Measurements from ENCODE around the gene FAM200C. TPM values are rescaled to one million over a fixed set of nuclear protein-coding genes. Genes with fewer than 3 reads are reported as not detected.

The FAM200C gene
- total RNA-seq, 1 experiment from 2014 or later: 2.0 TPM

DNA sequence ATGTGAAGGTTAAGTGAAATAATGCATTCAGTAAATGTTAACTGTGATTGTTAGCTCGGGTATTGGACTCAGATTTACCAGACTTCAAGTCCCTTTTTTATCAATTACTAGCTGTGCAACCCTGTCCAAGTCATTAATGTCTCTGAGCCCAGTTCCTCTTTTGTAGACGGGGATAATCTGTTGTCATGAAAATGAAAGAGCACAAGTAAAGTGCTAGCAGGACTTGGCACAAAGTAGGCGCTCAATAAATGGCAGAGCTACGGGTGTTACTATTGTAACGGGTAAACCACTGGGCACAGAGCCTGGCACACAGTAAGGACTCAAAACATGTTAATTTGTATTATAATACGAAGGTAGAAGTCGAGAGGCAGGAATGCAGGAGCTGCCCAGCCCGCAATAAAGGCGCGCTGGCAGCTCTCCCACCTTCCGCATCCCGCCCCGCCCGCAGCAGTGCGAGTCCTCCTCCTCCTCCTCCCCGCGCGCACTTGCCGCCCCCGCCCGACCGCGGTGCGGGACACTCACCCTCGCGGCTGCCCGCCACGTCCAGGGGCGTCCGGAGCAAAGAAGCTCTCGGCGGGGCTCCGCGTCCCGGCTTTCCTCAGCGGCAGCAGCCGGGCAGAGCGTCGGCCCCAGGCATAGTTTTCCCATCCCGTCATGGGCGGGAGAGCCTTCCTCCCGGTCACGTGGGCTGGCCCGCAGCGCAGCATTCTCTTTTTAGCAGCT lies 29.7 kb downstream of the FAM200C start, which contains the start of gene C1QTNF2:
C1QTNF2 (minus strand) TSS at position 637 of the 723 bp plus-strand sequence. CDS start 15,615 bp downstream, outside the sequence.
- Histone ChIP-seq H3K9ac (ENCODE audit: low read length) (no peak within 1 kb of the TSS), H3K79me2 (ENCODE audit: low read length) (no peaks in the 10 kb centered on the region), H3K4me2 (ENCODE audit: low read depth, low read length, poor library complexity, severe bottlenecking) (no peak within 1 kb of the TSS), H2AFZ (ENCODE audit: low read length) (no peak within 1 kb of the TSS), H3K9me2 (replicated peaks; ENCODE audit: insufficient read depth, low read length) (no peaks in the 10 kb centered on the region), H3K4me1 (ENCODE audit: low read length) (no peaks in the 10 kb centered on the region), H3K27ac (ENCODE audit: low read length) (no peak within 1 kb of the TSS), H3K9me3 (ENCODE audit: low read length) (no peaks in the 10 kb centered on the region), H3K27me3 (ENCODE audit: low read length) (no peaks in the 10 kb centered on the region), H3K36me3 (ENCODE audit: insufficient read depth, low read length) (no peaks in the 10 kb centered on the region), H3K4me3 (ENCODE audit: low read length) (no peak within 1 kb of the TSS), H4K20me1 (ENCODE audit: insufficient read depth, low read depth, low read length) (no peaks in the 10 kb centered on the region)
- DNase-seq: no peak

DNA sequence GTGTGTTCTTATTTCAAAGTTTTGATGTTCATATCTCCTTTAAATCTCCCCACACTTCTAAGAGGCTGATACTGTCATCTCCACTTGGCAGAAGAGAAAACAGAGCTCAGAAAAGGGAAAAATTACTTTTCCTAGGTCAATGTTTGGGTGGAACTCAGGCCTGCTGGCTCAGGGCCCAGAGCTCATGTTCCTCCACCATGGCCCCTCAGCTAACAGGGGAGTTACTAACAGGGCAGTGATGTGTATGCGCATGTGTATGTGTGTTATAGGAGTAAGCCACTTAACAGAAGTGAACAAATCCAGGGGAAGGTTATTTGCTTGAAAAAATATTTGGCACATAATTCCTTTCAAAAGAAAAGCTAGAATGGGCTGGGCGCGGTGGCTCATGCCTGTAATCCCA lies 32.0 kb downstream of the FAM200C start:
- DNase-seq: no peak
- Histone ChIP-seq H3K27ac (ENCODE audit: low read length) (no peak overlapping the region), H3K9me3 (ENCODE audit: low read length) (no peaks in the 10 kb centered on the region)

DNA sequence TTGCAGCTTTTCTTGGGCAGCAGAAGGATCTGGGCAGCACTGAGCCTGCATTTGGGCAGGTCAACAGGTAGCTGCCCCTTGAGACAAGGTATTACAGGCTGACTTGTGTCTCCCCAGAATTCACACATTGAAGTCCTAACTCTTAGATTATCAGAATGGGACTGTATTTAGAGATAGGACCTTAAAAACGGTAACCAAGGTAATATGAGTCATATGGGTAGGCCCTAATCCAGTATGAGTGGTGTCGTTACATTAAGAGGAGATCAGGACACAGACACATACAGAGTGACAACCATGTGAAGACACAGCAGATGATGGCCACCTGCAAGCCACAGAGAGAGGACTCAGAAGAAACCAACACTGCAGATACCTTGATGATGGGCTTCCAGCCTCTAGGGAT lies 32.6 kb downstream of the FAM200C start:
- H3K27me3 ChIP-seq (ENCODE audit: low read length): no peaks in the 10 kb centered on the region
- H4K20me1 ChIP-seq (ENCODE audit: insufficient read depth, low read depth, low read length): no peaks in the 10 kb centered on the region
- H3K4me2 ChIP-seq (ENCODE audit: low read depth, low read length, poor library complexity, severe bottlenecking): no peak overlapping the region
- H3K36me3 ChIP-seq (ENCODE audit: insufficient read depth, low read length): no peaks in the 10 kb centered on the region
- no peaks in the 10 kb centered on the region for H3K9me2 ChIP-seq (replicated peaks; ENCODE audit: insufficient read depth, low read length)
- no peak overlapping the region for H3K9ac ChIP-seq (ENCODE audit: low read length)
- no peak overlapping the region for H2AFZ ChIP-seq (ENCODE audit: low read length)
- no peaks in the 10 kb centered on the region for H3K4me1 ChIP-seq (ENCODE audit: low read length)
- H3K27ac ChIP-seq (ENCODE audit: low read length): no peak overlapping the region
- DNase-seq: no peak
- no peak overlapping the region for H3K4me3 ChIP-seq (ENCODE audit: low read length)
- no peaks in the 10 kb centered on the region for H3K79me2 ChIP-seq (ENCODE audit: low read length)
- no peaks in the 10 kb centered on the region for H3K9me3 ChIP-seq (ENCODE audit: low read length)

More for the DNA sequence above, 32.0 kb downstream of the FAM200C start:
- Histone ChIP-seq H3K79me2 (ENCODE audit: low read length) (no peaks in the 10 kb centered on the region), H3K4me3 (ENCODE audit: low read length) (no peak overlapping the region), H4K20me1 (ENCODE audit: insufficient read depth, low read depth, low read length) (no peaks in the 10 kb centered on the region), H3K9me2 (replicated peaks; ENCODE audit: insufficient read depth, low read length) (no peaks in the 10 kb centered on the region), H3K27me3 (ENCODE audit: low read length) (no peaks in the 10 kb centered on the region), H3K36me3 (ENCODE audit: insufficient read depth, low read length) (no peaks in the 10 kb centered on the region), H2AFZ (ENCODE audit: low read length) (no peak overlapping the region), H3K9ac (ENCODE audit: low read length) (no peak overlapping the region), H3K4me2 (ENCODE audit: low read depth, low read length, poor library complexity, severe bottlenecking) (no peak overlapping the region), H3K4me1 (ENCODE audit: low read length) (no peaks in the 10 kb centered on the region)

DNA sequence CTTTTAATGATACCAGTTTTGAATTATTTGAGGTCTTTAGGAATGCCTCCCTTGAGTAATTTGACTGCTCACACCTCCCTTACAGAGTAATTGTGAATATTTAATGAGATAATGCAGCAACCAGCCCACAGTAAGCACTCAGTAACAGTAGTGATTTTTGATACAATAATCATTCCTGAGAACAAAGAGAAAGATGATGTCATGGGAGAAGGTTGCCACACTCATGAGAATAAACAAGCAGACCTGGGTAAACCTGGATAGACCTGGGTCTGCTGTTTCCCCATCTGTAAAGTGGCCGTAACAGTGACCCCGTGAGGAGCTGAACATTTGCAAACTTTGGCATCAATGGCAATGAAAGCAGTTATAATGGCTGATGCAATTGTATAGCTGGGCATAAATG lies 33.6 kb downstream of the FAM200C start:
- Histone ChIP-seq H3K9me3 (ENCODE audit: low read length) (no peaks in the 10 kb centered on the region), H2AFZ (ENCODE audit: low read length) (no peak overlapping the region), H3K4me1 (ENCODE audit: low read length) (no peaks in the 10 kb centered on the region), H4K20me1 (ENCODE audit: insufficient read depth, low read depth, low read length) (no peaks in the 10 kb centered on the region), H3K79me2 (ENCODE audit: low read length) (no peaks in the 10 kb centered on the region), H3K9me2 (replicated peaks; ENCODE audit: insufficient read depth, low read length) (no peaks in the 10 kb centered on the region), H3K27ac (ENCODE audit: low read length) (no peak overlapping the region), H3K9ac (ENCODE audit: low read length) (no peak overlapping the region), H3K36me3 (ENCODE audit: insufficient read depth, low read length) (no peaks in the 10 kb centered on the region), H3K4me2 (ENCODE audit: low read depth, low read length, poor library complexity, severe bottlenecking) (no peak overlapping the region), H3K27me3 (ENCODE audit: low read length) (no peaks in the 10 kb centered on the region), H3K4me3 (ENCODE audit: low read length) (no peak overlapping the region)
- no peak for DNase-seq

DNA sequence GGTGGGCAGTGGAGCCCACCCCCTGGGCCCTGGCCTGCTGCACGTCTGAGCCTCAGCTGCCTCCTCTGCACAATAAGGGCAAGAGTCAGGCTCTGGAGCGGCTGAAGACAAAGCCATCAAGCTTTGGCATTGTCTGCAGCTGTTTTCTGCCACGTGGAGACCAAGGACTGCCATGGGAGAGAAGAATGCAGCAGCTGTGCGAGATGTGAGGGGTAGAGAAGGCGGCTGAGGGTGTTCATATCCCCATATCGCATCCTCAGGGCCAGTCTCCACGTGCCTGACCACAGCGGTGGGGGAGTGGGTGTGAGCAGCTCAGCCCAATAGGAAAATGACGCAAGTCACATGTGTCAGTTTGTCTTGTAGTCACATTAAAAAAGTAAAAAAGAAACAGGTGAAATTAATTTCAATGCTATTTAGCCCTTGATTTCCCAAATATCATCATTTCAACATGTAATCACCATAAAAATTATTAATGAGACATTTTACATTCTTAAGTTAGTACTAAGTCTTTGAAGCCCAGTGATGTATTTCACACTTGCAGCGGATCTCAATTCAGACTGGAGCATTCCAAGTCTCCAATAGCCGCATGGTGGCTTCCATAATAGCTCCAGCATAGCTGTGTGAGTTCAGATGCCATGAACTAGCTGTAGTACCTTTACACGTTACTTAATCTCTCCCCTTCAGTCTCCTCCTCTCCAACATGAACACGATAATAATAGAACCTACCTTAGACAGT lies 36.0 kb downstream of the FAM200C start:
- H3K79me2 ChIP-seq (ENCODE audit: low read length): no peaks in the 10 kb centered on the region
- no peaks in the 10 kb centered on the region for H3K9me2 ChIP-seq (replicated peaks; ENCODE audit: insufficient read depth, low read length)
- H3K36me3 ChIP-seq (ENCODE audit: insufficient read depth, low read length): no peaks in the 10 kb centered on the region
- H3K4me2 ChIP-seq (ENCODE audit: low read depth, low read length, poor library complexity, severe bottlenecking): no peak overlapping the region
- H3K27me3 ChIP-seq (ENCODE audit: low read length): no peaks in the 10 kb centered on the region
- H2AFZ ChIP-seq (ENCODE audit: low read length): no peak overlapping the region
- H4K20me1 ChIP-seq (ENCODE audit: insufficient read depth, low read depth, low read length): no peaks in the 10 kb centered on the region
- no peak for DNase-seq
- H3K9me3 ChIP-seq (ENCODE audit: low read length): no peaks in the 10 kb centered on the region
- H3K9ac ChIP-seq (ENCODE audit: low read length): no peak overlapping the region
- no peaks in the 10 kb centered on the region for H3K4me1 ChIP-seq (ENCODE audit: low read length)
- no peak overlapping the region for H3K27ac ChIP-seq (ENCODE audit: low read length)
- no peak overlapping the region for H3K4me3 ChIP-seq (ENCODE audit: low read length)

DNA sequence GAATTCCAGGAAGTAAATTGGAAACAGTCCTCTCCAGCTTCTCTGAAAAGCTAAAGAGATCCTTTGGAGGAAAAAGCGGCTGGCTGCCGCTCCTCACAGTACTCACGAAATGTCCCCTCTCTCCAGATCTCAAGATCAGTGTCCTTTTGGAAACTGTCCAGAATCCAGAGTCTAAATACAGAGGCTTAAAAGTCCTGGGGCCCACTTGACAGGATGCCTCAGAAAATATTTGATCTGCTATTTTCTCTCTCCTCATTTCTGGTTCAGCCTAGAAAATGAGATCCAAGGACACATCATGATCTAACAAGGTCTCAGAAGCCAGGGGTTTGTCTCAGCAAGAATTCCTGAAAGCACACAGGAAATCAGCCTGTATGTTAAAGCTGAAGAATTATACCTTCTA lies 36.6 kb downstream of the FAM200C start:
- no peak overlapping the region for H3K27ac ChIP-seq (ENCODE audit: low read length)
- H3K9me3 ChIP-seq (ENCODE audit: low read length): no peaks in the 10 kb centered on the region
- H4K20me1 ChIP-seq (ENCODE audit: insufficient read depth, low read depth, low read length): no peaks in the 10 kb centered on the region
- no peaks in the 10 kb centered on the region for H3K36me3 ChIP-seq (ENCODE audit: insufficient read depth, low read length)
- H3K4me1 ChIP-seq (ENCODE audit: low read length): no peaks in the 10 kb centered on the region
- no peaks in the 10 kb centered on the region for H3K27me3 ChIP-seq (ENCODE audit: low read length)
- DNase-seq: no peak
- no peak overlapping the region for H3K9ac ChIP-seq (ENCODE audit: low read length)
- no peak overlapping the region for H3K4me2 ChIP-seq (ENCODE audit: low read depth, low read length, poor library complexity, severe bottlenecking)
- H3K9me2 ChIP-seq (replicated peaks; ENCODE audit: insufficient read depth, low read length): no peaks in the 10 kb centered on the region
- no peak overlapping the region for H2AFZ ChIP-seq (ENCODE audit: low read length)
- H3K4me3 ChIP-seq (ENCODE audit: low read length): no peak overlapping the region
- H3K79me2 ChIP-seq (ENCODE audit: low read length): no peaks in the 10 kb centered on the region

DNA sequence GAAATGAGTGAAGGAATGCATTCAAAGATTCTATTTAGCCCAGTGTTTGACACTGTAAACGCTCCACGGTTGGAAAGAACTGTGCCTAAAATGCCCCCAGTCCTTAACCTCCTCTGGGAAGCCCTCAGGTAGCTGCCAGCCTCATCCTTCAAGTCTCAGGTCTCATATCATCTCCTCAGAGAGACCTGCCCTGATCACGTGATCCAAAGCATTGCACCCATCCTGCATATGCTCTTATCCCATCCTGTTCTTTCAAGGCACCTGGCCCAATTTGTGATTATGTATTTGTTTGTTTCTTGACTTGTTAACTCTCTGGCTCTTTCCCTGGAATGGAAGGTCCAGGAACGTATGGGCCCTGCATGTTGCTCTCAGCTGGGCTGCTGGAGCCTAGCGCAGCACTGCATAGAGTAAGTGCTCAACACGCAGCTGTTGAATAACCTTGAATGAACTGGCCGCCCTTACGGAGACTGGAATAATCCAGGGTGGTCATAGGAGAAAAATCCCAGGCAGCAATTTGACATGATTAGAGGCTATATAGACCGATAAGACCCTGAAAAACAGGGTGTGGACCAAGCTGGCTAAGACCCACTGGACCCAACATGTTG lies 38.1 kb downstream of the FAM200C start:
- Histone ChIP-seq H3K79me2 (ENCODE audit: low read length) (no peaks in the 10 kb centered on the region), H3K36me3 (ENCODE audit: insufficient read depth, low read length) (no peaks in the 10 kb centered on the region), H3K4me1 (ENCODE audit: low read length) (no peaks in the 10 kb centered on the region), H3K4me2 (ENCODE audit: low read depth, low read length, poor library complexity, severe bottlenecking) (no peak overlapping the region), H3K27ac (ENCODE audit: low read length) (no peak overlapping the region), H3K4me3 (ENCODE audit: low read length) (no peak overlapping the region), H4K20me1 (ENCODE audit: insufficient read depth, low read depth, low read length) (no peaks in the 10 kb centered on the region), H3K9me3 (ENCODE audit: low read length) (no peaks in the 10 kb centered on the region), H3K27me3 (ENCODE audit: low read length) (no peaks in the 10 kb centered on the region), H3K9me2 (replicated peaks; ENCODE audit: insufficient read depth, low read length) (no peaks in the 10 kb centered on the region), H3K9ac (ENCODE audit: low read length) (no peak overlapping the region), H2AFZ (ENCODE audit: low read length) (no peak overlapping the region)
- DNase-seq: no peak

DNA sequence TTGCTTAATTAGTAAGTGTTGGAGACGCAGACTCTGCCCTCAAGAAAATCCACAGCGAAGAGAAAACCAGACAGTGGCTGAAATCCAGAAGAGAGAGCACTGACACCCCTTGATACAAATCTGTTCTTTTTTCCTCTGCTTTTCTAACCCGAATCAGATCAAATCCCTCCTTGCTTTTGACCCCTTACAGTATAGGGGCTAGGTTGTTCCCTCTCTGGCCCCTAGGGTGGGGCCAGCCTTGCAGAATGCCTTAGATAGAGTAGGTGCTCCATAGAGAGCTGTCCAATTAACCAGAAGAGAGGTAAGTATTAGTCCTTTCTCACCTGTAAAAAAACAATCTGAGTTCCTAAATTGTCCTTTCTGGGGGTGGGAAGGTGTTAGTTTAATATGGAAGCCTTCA lies 39.5 kb downstream of the FAM200C start:
- Histone ChIP-seq H3K36me3 (ENCODE audit: insufficient read depth, low read length) (no peaks in the 10 kb centered on the region), H3K9me2 (replicated peaks; ENCODE audit: insufficient read depth, low read length) (no peaks in the 10 kb centered on the region), H3K4me2 (ENCODE audit: low read depth, low read length, poor library complexity, severe bottlenecking) (no peak overlapping the region), H2AFZ (ENCODE audit: low read length) (no peak overlapping the region), H3K4me3 (ENCODE audit: low read length) (no peak overlapping the region), H3K79me2 (ENCODE audit: low read length) (no peaks in the 10 kb centered on the region), H3K4me1 (ENCODE audit: low read length) (no peaks in the 10 kb centered on the region), H3K27me3 (ENCODE audit: low read length) (no peaks in the 10 kb centered on the region), H3K27ac (ENCODE audit: low read length) (no peak overlapping the region), H4K20me1 (ENCODE audit: insufficient read depth, low read depth, low read length) (no peaks in the 10 kb centered on the region), H3K9ac (ENCODE audit: low read length) (no peak overlapping the region), H3K9me3 (ENCODE audit: low read length) (no peaks in the 10 kb centered on the region)
- no peak for DNase-seq

Data from Karpas-422 (cell line).